ENCODE data around the gene RARB. TPM values are rescaled to one million over a fixed set of nuclear protein-coding genes. Genes with fewer than 3 reads are reported as not detected.

RARB gene
- total and polyA plus RNA-seq, 9 of the 15 experiments (the other 6 are each of a cell fraction or from before 2014, with no cell fraction given) = 0.15 to 1.3 (median 0.27) TPM

DNA sequence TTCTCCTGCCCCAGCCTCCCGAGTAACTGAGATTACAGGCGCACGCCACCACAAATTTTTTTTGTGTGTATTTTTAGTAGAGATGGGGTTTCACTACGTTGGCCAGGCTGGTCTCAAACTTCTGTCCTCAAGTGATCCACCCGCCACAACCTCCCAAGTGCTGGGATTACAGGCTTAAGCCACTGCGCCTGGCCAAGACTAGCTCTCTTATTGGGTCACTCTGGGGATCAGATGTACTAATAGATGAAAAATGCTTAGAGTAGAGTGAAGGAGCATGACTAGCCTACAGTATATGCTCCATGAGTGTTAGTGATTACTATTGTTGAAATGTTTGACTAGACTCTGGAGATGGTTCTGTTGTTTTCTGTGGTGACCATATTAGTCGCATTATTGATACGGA lies 21.8 kb downstream of the RARB start (continued):
- TF ChIP-seq, protein P1, sequence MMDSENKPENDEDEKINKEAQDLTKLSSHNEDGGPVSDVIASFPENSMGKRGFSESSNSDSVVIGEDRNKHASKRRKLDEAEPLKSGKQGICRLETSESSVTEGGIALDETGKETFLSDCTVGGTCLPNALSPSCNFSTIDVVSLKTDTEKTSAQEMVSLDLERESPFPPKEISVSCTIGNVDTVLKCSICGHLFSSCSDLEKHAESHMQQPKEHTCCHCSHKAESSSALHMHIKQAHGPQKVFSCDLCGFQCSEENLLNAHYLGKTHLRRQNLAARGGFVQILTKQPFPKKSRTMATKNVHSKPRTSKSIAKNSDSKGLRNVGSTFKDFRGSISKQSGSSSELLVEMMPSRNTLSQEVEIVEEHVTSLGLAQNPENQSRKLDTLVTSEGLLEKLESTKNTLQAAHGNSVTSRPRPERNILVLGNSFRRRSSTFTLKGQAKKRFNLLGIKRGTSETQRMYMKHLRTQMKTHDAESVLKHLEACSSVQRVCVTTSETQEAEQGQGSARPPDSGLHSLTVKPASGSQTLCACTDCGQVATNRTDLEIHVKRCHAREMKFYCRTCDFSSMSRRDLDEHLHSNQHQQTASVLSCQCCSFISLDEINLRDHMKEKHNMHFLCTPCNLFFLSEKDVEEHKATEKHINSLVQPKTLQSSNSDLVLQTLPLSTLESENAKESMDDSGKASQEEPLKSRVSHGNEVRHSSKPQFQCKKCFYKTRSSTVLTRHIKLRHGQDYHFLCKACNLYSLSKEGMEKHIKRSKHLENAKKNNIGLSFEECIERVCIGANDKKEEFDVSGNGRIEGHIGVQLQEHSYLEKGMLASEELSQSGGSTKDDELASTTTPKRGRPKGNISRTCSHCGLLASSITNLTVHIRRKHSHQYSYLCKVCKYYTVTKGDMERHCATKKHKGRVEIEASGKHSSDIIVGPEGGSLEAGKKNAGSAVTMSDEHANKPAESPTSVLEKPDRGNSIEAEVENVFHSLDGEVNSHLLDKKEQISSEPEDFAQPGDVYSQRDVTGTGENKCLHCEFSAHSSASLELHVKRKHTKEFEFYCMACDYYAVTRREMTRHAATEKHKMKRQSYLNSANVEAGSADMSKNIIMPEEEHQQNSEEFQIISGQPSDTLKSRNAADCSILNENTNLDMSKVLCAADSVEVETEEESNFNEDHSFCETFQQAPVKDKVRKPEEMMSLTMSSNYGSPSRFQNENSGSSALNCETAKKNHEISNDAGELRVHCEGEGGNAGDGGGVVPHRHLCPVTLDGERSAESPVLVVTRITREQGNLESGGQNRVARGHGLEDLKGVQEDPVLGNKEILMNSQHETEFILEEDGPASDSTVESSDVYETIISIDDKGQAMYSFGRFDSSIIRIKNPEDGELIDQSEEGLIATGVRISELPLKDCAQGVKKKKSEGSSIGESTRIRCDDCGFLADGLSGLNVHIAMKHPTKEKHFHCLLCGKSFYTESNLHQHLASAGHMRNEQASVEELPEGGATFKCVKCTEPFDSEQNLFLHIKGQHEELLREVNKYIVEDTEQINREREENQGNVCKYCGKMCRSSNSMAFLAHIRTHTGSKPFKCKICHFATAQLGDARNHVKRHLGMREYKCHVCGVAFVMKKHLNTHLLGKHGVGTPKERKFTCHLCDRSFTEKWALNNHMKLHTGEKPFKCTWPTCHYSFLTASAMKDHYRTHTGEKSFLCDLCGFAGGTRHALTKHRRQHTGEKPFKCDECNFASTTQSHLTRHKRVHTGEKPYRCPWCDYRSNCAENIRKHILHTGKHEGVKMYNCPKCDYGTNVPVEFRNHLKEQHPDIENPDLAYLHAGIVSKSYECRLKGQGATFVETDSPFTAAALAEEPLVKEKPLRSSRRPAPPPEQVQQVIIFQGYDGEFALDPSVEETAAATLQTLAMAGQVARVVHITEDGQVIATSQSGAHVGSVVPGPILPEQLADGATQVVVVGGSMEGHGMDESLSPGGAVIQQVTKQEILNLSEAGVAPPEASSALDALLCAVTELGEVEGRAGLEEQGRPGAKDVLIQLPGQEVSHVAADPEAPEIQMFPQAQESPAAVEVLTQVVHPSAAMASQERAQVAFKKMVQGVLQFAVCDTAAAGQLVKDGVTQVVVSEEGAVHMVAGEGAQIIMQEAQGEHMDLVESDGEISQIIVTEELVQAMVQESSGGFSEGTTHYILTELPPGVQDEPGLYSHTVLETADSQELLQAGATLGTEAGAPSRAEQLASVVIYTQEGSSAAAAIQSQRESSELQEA (IDR thresholded peaks at IDR 0.05; ENCODE audit: low read depth) = no peak
- TF ChIP-seq ZBTB40 (IDR thresholded peaks at IDR 0.05) (no peak), ZBTB40 (CRISPR knock-in tag; IDR thresholded peaks at IDR 0.05) (no peak)

Measured in K562 (cell line).